OCI-LY7 (cell line): ENCODE data around the gene MRPS27. TPM values are rescaled to one million over a fixed set of nuclear protein-coding genes. Genes with fewer than 3 reads are reported as not detected.

Experiments
- BruUV-seq: library from RNA; stranded (reverse); fragments of 400-500 nt; replicated peaks from 2 replicates; lab custom pipeline; 2021; lab: Mats Ljungman, UMichigan
- CTCF ChIA-PET: fragments of 300-600 bp; sonication (Branson Sonifier 250); formaldehyde crosslinking; loops from one replicate; lab custom pipeline; 2022; ENCODE audit warnings: antibody characterized with exemption; ENCODE audit not compliant: unreplicated experiment; lab: Charles Lee
- POLR2A ChIA-PET: fragments of 300-600 bp; sonication (Branson Sonifier 250); formaldehyde crosslinking; loops from one replicate; lab custom pipeline; 2022; ENCODE audit warnings: antibody characterized with exemption; lab: Charles Lee
- DNase-seq: peaks from one replicate; pipeline ENCODE4 v3.0.0-alpha.2; 2015; ENCODE audit warnings: low spot score
- H2AFZ ChIP-seq: fragments of 200-600 bp; sonication (generic), shearing (Covaris generic); 2 replicates; pipeline ENCODE4 v1.6.1; 2014; ENCODE audit warnings: mild to moderate bottlenecking, antibody characterized with exemption, low read length, moderate library complexity
- H3K27ac ChIP-seq: fragments of 200-600 bp; sonication (generic); 2 replicates; pipeline ENCODE4 v1.5.1; 2014; ENCODE audit warnings: mixed run types, low read depth, mild to moderate bottlenecking, moderate library complexity, low read length, inconsistent platforms; ENCODE audit not compliant: poor library complexity, severe bottlenecking
- H3K36me3 ChIP-seq: fragments of 200-600 bp; sonication (generic); 2 replicates; pipeline ENCODE4 v1.6.1; 2014; ENCODE audit warnings: mild to moderate bottlenecking, antibody characterized with exemption, low read length, moderate library complexity, mixed read lengths; ENCODE audit not compliant: insufficient read depth
- H3K4me1 ChIP-seq: fragments of 200-600 bp; sonication (generic); 2 replicates; pipeline ENCODE4 v1.5.1; 2014; ENCODE audit warnings: mild to moderate bottlenecking, low read length; ENCODE audit not compliant: insufficient read depth, poor library complexity, severe bottlenecking
- H3K4me2 ChIP-seq: fragments of 200-600 bp; sonication (generic); 2 replicates; pipeline ENCODE4 v1.6.1; 2014; ENCODE audit warnings: mild to moderate bottlenecking, low read length
- H3K4me3 ChIP-seq: fragments of 200-600 bp; sonication (generic); 2 replicates; pipeline ENCODE4 v1.5.1; 2014; ENCODE audit warnings: mild to moderate bottlenecking, low read depth, low read length; ENCODE audit not compliant: poor library complexity, severe bottlenecking
- H3K79me2 ChIP-seq: fragments of 200-600 bp; sonication (generic); 2 replicates; pipeline ENCODE4 v1.6.1; 2016; ENCODE audit warnings: low read depth, mild to moderate bottlenecking, low read length, moderate library complexity, mixed read lengths; ENCODE audit not compliant: insufficient read depth
- H3K9me2 ChIP-seq: fragments of 200-600 bp; sonication (generic); 2 replicates; pipeline ENCODE4 v1.6.1; 2016; ENCODE audit warnings: mild to moderate bottlenecking, low read length, mixed read lengths; ENCODE audit not compliant: insufficient read depth
- H3K9me3 ChIP-seq: fragments of 200-600 bp; sonication (generic); 2 replicates; pipeline ENCODE4 v1.6.1; 2014; ENCODE audit warnings: mild to moderate bottlenecking, mixed run types, low read length, mixed read lengths
- H4K20me1 ChIP-seq: fragments of 200-600 bp; sonication (generic); 2 replicates; pipeline ENCODE4 v1.6.1; 2014; ENCODE audit warnings: mild to moderate bottlenecking, antibody characterized with exemption, low read length, moderate library complexity, mixed read lengths; ENCODE audit not compliant: insufficient read depth
- EZH2phosphoT487 ChIP-seq: fragments of 200-600 bp; sonication (generic); IDR thresholded peaks from 2 replicates; pipeline ENCODE4 v1.6.1; 2018; ENCODE audit warnings: low read depth, borderline replicate concordance, mild to moderate bottlenecking, mixed run types, antibody characterized with exemption, low read length, moderate library complexity, mixed read lengths
- intact Hi-C: fragments of 100-400 bp; cut with micrococcal nuclease; formaldehyde crosslinking; loops from one replicate; pipeline ENCODE4 v1.10.0; 2022; ENCODE audit not compliant: unreplicated experiment
- total RNA-seq, 2 experiments: library from RNA; depleted of rRNA in 1 of 2; stranded (reverse); fragments of >200 nt in 1 of 2; shearing (Covaris generic) in 1 of 2; gene quantifications; 2 replicates each; pipeline ENCODE4 v1.2.3, GENCODE V29; 2014 to 2022
- TF ChIP-seq, protein P1 (sequence below): fragments of 200-600 bp; sonication (generic); conservative IDR thresholded peaks from 2 replicates; pipeline ENCODE4 v1.5.1; 2014; ENCODE audit warnings: mild to moderate bottlenecking, antibody characterized with exemption, low read length, moderate library complexity, mixed read lengths

The MRPS27 gene
- total RNA-seq, 2 experiments from 2014 or later = 62.6 to 70.9 TPM

- no peak overlapping the region for H3K4me2 ChIP-seq
- no peak for DNase-seq
- H3K9me3 ChIP-seq = no peaks in the 10 kb centered on the region
- H2AFZ ChIP-seq = no peak overlapping the region
- H4K20me1 ChIP-seq = no peaks in the 10 kb centered on the region; the same call in 1 of the 2 replicates
- no peaks in the 10 kb centered on the region for H3K9me2 ChIP-seq
- intact Hi-C loops = no loop called here
- ChIA-PET CTCF (interaction anchor here (1.5 kb wide), 1 partner anchor 11 kb away, joined by 3 read pairs; no protein-coding TSS in a partner anchor), POLR2A (interaction anchor here (0.7 to 1.0 kb wide), 3 partner anchors 9 to 499 kb away, joined by 3 to 5 read pairs (median 3); no protein-coding TSS in a partner anchor)
- no peak for TF ChIP-seq EZH2phosphoT487
- TF ChIP-seq, protein P1, sequence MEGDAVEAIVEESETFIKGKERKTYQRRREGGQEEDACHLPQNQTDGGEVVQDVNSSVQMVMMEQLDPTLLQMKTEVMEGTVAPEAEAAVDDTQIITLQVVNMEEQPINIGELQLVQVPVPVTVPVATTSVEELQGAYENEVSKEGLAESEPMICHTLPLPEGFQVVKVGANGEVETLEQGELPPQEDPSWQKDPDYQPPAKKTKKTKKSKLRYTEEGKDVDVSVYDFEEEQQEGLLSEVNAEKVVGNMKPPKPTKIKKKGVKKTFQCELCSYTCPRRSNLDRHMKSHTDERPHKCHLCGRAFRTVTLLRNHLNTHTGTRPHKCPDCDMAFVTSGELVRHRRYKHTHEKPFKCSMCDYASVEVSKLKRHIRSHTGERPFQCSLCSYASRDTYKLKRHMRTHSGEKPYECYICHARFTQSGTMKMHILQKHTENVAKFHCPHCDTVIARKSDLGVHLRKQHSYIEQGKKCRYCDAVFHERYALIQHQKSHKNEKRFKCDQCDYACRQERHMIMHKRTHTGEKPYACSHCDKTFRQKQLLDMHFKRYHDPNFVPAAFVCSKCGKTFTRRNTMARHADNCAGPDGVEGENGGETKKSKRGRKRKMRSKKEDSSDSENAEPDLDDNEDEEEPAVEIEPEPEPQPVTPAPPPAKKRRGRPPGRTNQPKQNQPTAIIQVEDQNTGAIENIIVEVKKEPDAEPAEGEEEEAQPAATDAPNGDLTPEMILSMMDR = no peak
- peaks cover 20% of the 10 kb centered on the region for H3K4me1 ChIP-seq
- no peak overlapping the region for H3K27ac ChIP-seq
- H3K79me2 ChIP-seq = no peaks in the 10 kb centered on the region; the same call in 1 of the 2 replicates
- no TSS peak for BruUV-seq
- H3K36me3 ChIP-seq = peaks cover 77% of the 10 kb centered on the region
- no peak overlapping the region for H3K4me3 ChIP-seq
Observed at GRCh38 chr5:72281430-72281763, 38.6 kb downstream of the MRPS27 start.

DNA sequence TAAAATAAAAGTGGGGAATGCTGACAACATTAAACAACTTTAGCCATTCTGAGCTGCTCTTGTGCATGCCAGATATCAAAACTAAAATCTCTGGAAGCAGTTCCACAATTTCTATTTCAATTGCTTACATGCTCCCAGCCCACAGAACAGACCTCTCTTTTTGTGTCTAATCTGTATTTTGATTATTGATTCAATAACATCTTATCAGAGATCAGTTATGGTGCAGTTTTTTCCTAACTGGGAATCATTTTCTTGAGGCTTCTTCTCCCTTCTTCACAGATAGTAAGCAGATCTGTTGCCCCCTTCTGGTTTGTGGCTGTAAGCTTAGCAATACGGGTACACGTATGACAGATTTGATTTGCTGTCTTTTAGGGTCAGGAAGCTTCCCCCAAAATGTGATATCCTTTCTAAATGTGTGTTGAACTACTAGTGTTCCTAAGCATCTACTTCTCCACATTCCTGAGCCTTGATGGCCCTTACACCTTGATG lies 39.4 kb downstream of the MRPS27 start:
- TF ChIP-seq, protein P1 = peak; percentile 69
- TF ChIP-seq EZH2phosphoT487 = no peak
- no peak overlapping the region for H2AFZ ChIP-seq
- intact Hi-C loops = no loop called here
- no peak overlapping the region for H3K27ac ChIP-seq
- H3K4me1 ChIP-seq = peaks cover 12% of the 10 kb centered on the region
- ChIA-PET CTCF (no interaction called here), POLR2A (interaction anchor here (0.5 to 0.9 kb wide), 3 partner anchors 9 to 784 kb away, joined by 3 to 4 read pairs (median 3); no protein-coding TSS in a partner anchor)
- no TSS peak for BruUV-seq
- DNase-seq = no peak
- no peaks in the 10 kb centered on the region for H3K9me3 ChIP-seq
- H3K4me3 ChIP-seq = no peak overlapping the region
- no peaks in the 10 kb centered on the region; the same call in 1 of the 2 replicates for H4K20me1 ChIP-seq
- H3K79me2 ChIP-seq = peaks cover 5% of the 10 kb centered on the region; the same call in 1 of the 2 replicates
- no peak overlapping the region for H3K4me2 ChIP-seq
- H3K36me3 ChIP-seq = peaks cover 78% of the 10 kb centered on the region
- no peaks in the 10 kb centered on the region for H3K9me2 ChIP-seq

- H3K27ac ChIP-seq = no peak overlapping the region
- intact Hi-C loops = no loop called here
- ChIA-PET CTCF (no interaction called here), POLR2A (interaction anchor here (1.2 kb wide), 1 partner anchor 41 kb away, joined by 3 read pairs; no protein-coding TSS in a partner anchor)
- TF ChIP-seq, protein P1 = no peak
- TF ChIP-seq EZH2phosphoT487 = no peak
- H3K4me3 ChIP-seq = no peak overlapping the region
- H3K79me2 ChIP-seq = peaks cover 21% of the 10 kb centered on the region; the same call in 1 of the 2 replicates
- DNase-seq = no peak
- BruUV-seq = no TSS peak
- no peaks in the 10 kb centered on the region for H3K9me3 ChIP-seq
- no peaks in the 10 kb centered on the region for H3K9me2 ChIP-seq
- no peaks in the 10 kb centered on the region; the same call in 1 of the 2 replicates for H4K20me1 ChIP-seq
- H3K4me1 ChIP-seq = no peaks in the 10 kb centered on the region
- H2AFZ ChIP-seq = no peak overlapping the region
- peaks cover 73% of the 10 kb centered on the region for H3K36me3 ChIP-seq
- H3K4me2 ChIP-seq = no peak overlapping the region
Observed at GRCh38 chr5:72276219-72276752, 43.8 kb downstream of the MRPS27 start.
